ENCODE measurements around the gene ATAD5.

GRCh38 chr17:30794372-30794771, 37.4 kb upstream of the ATAD5 start:
- TF ChIP-seq POLR2A (IDR thresholded peaks at IDR 0.05; ENCODE audit: low read length) (no peak), GATA1 (IDR thresholded peaks at IDR 0.05; ENCODE audit: low read depth, low read length) (no peak)
